ENCODE data around the gene BOD1L1. TPM values are rescaled to one million over a fixed set of nuclear protein-coding genes. Genes with fewer than 3 reads are reported as not detected.

The BOD1L1 gene
- total RNA-seq, 1 experiment from 2014 or later: 37.2 TPM

- no peaks in the 10 kb centered on the region for H3K9me3 Mint-ChIP-seq (ENCODE audit: unreplicated experiment)
- DNase-seq: no peak
- intact Hi-C loops (cut with micrococcal nuclease; ENCODE audit: unreplicated experiment): no loop called here
- no TSS peak for BruUV-seq (replicated peaks)
- no peak overlapping the region for H3K4me3 Mint-ChIP-seq (ENCODE audit: unreplicated experiment)
- H3K4me3 ChIP-seq (ENCODE audit: low read depth, low read length): no peak overlapping the region
- POLR2A ChIA-PET: no interaction called here
- no peaks in the 10 kb centered on the region for H3K9me3 ChIP-seq
- H3K36me3 ChIP-seq (ENCODE audit: control insufficient read depth, insufficient read depth, low read length): no peaks in the 10 kb centered on the region
- H3K27ac Mint-ChIP-seq (ENCODE audit: unreplicated experiment): no peak overlapping the region
- H3K4me1 Mint-ChIP-seq (ENCODE audit: low read depth, unreplicated experiment): no peaks in the 10 kb centered on the region
- H3K4me1 ChIP-seq: no peaks in the 10 kb centered on the region
- TF ChIP-seq, protein P1, sequence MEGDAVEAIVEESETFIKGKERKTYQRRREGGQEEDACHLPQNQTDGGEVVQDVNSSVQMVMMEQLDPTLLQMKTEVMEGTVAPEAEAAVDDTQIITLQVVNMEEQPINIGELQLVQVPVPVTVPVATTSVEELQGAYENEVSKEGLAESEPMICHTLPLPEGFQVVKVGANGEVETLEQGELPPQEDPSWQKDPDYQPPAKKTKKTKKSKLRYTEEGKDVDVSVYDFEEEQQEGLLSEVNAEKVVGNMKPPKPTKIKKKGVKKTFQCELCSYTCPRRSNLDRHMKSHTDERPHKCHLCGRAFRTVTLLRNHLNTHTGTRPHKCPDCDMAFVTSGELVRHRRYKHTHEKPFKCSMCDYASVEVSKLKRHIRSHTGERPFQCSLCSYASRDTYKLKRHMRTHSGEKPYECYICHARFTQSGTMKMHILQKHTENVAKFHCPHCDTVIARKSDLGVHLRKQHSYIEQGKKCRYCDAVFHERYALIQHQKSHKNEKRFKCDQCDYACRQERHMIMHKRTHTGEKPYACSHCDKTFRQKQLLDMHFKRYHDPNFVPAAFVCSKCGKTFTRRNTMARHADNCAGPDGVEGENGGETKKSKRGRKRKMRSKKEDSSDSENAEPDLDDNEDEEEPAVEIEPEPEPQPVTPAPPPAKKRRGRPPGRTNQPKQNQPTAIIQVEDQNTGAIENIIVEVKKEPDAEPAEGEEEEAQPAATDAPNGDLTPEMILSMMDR (IDR thresholded peaks at IDR 0.05; ENCODE audit: insufficient read depth in 1 of 2, low read depth in 1 of 2, low read length in 1 of 2, severe bottlenecking in 1 of 2, unreplicated experiment in 1 of 2): no peak
- peaks cover 2% of the 10 kb centered on the region for H3K27me3 Mint-ChIP-seq (ENCODE audit: insufficient read depth, unreplicated experiment)
- CTCF ChIA-PET: no interaction called here
- no peaks in the 10 kb centered on the region for H3K36me3 Mint-ChIP-seq (ENCODE audit: insufficient read depth, unreplicated experiment)
- H3K27me3 ChIP-seq (replicated peaks; ENCODE audit: control insufficient read depth, insufficient read depth, low read length): no peaks in the 10 kb centered on the region
Observed at GRCh38 chr4:13538427-13538973, 89.0 kb downstream of the BOD1L1 start.

GRCh38 chr4:13537832-13538177, 89.7 kb downstream of the BOD1L1 start:
- CTCF ChIA-PET: no interaction called here
- H3K36me3 Mint-ChIP-seq (ENCODE audit: insufficient read depth, unreplicated experiment): no peaks in the 10 kb centered on the region
- Histone ChIP-seq H3K4me3 (ENCODE audit: low read depth, low read length) (no peak overlapping the region), H3K9me3 (no peaks in the 10 kb centered on the region), H3K36me3 (ENCODE audit: control insufficient read depth, insufficient read depth, low read length) (no peaks in the 10 kb centered on the region), H3K4me1 (no peaks in the 10 kb centered on the region), H3K27me3 (replicated peaks; ENCODE audit: control insufficient read depth, insufficient read depth, low read length) (no peaks in the 10 kb centered on the region)
- BruUV-seq (replicated peaks): no TSS peak
- H3K4me3 Mint-ChIP-seq (ENCODE audit: unreplicated experiment): no peak overlapping the region
- DNase-seq: no peak
- no peaks in the 10 kb centered on the region for H3K4me1 Mint-ChIP-seq (ENCODE audit: low read depth, unreplicated experiment)
- intact Hi-C loops (cut with micrococcal nuclease; ENCODE audit: unreplicated experiment): no loop called here
- POLR2A ChIA-PET: no interaction called here
- TF ChIP-seq, protein P1 (IDR thresholded peaks at IDR 0.05; ENCODE audit: insufficient read depth in 1 of 2, low read depth in 1 of 2, low read length in 1 of 2, severe bottlenecking in 1 of 2, unreplicated experiment in 1 of 2): no peak
- no peak overlapping the region for H3K27ac Mint-ChIP-seq (ENCODE audit: unreplicated experiment)
- peaks cover 2% of the 10 kb centered on the region for H3K27me3 Mint-ChIP-seq (ENCODE audit: insufficient read depth, unreplicated experiment)
- H3K9me3 Mint-ChIP-seq (ENCODE audit: unreplicated experiment): no peaks in the 10 kb centered on the region

GRCh38 chr4:13537011-13537831, 90.3 kb downstream of the BOD1L1 start:
- H3K27ac Mint-ChIP-seq (ENCODE audit: unreplicated experiment): no peak overlapping the region
- H3K27me3 ChIP-seq (replicated peaks; ENCODE audit: control insufficient read depth, insufficient read depth, low read length): no peaks in the 10 kb centered on the region
- no peak for DNase-seq
- H3K4me1 ChIP-seq: no peaks in the 10 kb centered on the region
- TF ChIP-seq, protein P1 (IDR thresholded peaks at IDR 0.05; ENCODE audit: insufficient read depth in 1 of 2, low read depth in 1 of 2, low read length in 1 of 2, severe bottlenecking in 1 of 2, unreplicated experiment in 1 of 2): no peak
- no TSS peak for BruUV-seq (replicated peaks)
- no peaks in the 10 kb centered on the region for H3K9me3 Mint-ChIP-seq (ENCODE audit: unreplicated experiment)
- H3K36me3 Mint-ChIP-seq (ENCODE audit: insufficient read depth, unreplicated experiment): no peaks in the 10 kb centered on the region
- no peaks in the 10 kb centered on the region for H3K36me3 ChIP-seq (ENCODE audit: control insufficient read depth, insufficient read depth, low read length)
- no peaks in the 10 kb centered on the region for H3K9me3 ChIP-seq
- no peaks in the 10 kb centered on the region for H3K4me1 Mint-ChIP-seq (ENCODE audit: low read depth, unreplicated experiment)
- H3K4me3 Mint-ChIP-seq (ENCODE audit: unreplicated experiment): no peak overlapping the region
- CTCF ChIA-PET: no interaction called here
- intact Hi-C loops (cut with micrococcal nuclease; ENCODE audit: unreplicated experiment): no loop called here
- H3K27me3 Mint-ChIP-seq (ENCODE audit: insufficient read depth, unreplicated experiment): peaks cover 2% of the 10 kb centered on the region
- no peak overlapping the region for H3K4me3 ChIP-seq (ENCODE audit: low read depth, low read length)
- POLR2A ChIA-PET: no interaction called here

All from Caco-2 (cell line).